Kidney tubule cell (primary cell): Measurements from ENCODE around the gene AP1G2.
"Not testable (repeated sequence)": the region's sequence is repeated elsewhere in the genome, so short reads cannot be mapped to it uniquely, and the experiment has no call there.

Source experiments
- DNase-seq: peaks from one replicate; pipeline ENCODE4 v3.0.0-alpha.2; 2018; ENCODE audit warnings: low spot score

AP1G2 gene

DNA sequence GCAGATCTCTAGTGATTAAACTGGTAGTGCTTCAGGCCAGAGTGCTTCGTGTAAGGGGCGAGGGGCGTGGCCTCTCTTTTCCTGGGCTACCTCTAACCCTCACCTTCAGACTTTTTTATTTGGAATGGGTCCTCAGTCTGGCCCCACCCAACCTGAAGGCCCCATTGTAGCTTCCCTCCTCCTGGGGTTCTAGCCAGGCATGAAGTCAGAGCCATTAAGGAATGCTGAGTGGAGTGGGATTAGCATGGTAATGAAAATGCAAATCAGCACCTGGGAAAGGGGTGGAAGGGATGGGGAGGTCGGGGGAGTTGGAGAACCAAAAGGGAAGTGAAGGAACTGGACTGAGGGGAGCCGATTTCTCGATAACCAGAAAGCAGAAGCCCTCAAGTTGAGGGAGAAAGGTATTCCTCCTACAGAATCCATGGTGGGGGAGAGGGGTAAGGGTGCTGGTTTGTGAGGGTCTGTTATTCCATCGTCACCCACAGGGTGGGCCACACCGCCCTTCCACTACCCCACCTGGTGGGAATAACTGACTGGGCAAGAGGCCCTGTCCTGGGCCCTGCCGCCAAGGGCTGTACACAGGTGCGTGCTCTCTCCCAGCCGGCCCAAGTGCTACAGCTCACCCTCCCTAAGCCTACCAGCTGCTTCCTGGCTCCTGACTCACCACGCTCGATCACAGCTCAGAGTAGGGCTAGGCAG lies 30.1 kb downstream of the AP1G2 start:
- peak; percentile 54 for DNase-seq

DNA sequence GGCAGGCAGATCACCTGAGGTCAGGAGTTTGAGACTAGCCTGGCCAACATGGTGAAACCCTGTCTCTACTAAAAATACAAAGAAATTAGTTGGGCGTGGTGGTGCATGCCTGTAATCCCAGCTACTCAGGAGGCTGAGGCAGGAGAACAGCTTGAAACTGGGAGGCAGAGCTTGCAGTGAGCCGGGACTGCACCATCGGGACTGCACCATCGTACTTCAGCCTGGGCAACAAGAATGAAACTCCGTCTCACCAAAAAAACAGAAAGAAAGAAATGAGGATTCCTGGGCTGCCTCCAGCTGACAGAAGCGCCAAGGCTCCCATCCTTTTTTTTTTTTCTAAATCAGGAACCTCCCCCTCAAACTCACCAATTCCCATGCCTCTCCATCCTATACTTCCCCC lies 30.7 kb downstream of the AP1G2 start:
- not testable (repeated sequence) for DNase-seq

DNA sequence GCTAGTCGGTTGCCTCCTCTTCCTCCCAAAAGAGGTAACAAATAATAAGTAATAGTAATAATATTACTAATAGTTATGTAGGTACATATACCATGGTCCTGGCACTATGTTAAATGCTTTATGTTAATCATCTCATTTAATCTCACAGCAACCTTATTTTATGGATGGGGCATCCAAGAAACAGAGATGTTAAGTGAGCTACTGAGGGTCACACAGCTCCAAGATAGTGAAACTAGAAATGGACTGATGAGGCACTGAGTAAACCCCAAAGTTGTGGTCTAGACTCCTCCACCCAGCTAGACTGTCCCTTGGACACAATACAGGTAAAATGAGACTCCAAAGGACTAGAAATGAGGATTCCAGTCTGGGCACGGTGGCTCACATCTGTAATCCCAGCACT lies 31.1 kb downstream of the AP1G2 start:
- DNase-seq: no peak

DNA sequence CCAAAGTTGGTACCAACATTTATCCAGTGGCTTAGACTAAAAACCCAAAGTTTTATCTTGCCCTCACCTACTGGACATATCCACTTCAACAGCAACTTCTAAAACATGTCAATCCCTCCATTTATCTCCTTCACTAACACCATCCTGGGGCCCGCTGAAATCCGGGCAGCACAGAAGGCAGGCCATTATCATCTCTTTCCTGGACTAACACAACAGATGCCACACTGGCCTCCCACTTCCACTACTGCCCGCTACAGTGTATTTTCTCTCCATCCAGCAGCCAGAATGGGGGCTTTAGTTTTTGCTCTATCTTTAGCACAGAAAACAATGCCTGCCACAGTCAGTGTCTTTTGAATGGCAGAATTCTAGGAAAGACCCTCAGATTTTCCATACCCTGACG lies 31.6 kb downstream of the AP1G2 start:
- DNase-seq: no peak

DNA sequence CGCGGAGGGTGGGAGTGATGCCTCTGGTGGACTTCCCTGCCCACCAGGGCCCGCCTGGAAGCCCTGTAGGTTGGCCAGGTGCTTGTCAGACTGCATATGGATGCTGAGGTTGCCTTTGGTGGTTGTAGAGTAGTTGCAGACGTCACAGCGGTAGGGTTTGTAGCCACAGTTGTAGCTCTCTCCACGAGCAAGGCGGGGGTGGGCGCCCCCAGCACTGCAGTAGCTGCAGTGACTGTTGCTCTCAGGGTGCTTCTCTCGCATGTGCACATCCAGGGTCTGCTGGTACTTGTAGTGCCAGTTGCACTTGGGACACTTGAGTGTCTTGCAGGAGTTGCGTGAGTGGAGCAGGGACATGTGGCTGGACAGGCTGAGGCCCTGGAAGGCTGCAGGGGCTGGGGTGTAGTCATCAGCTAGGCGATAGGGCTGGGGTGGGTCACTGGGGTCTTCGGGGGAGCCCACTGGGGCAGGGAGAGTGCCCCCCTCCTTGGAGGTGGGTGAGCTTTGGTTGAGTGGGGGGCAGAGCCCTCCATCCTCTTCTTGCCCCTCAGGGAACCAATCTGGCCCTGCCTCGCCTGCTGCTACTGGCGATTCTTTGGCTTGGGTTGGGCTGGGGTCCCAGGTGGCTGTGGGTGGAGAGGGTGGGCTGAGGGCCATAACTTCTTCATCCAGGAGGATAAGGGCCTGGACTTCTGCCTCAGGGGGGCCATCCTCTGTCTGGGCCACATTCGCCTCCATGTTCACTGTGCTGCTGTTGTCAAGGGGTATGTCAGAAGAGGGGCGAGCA lies 33.7 kb downstream of the AP1G2 start:
- no peak for DNase-seq

DNA sequence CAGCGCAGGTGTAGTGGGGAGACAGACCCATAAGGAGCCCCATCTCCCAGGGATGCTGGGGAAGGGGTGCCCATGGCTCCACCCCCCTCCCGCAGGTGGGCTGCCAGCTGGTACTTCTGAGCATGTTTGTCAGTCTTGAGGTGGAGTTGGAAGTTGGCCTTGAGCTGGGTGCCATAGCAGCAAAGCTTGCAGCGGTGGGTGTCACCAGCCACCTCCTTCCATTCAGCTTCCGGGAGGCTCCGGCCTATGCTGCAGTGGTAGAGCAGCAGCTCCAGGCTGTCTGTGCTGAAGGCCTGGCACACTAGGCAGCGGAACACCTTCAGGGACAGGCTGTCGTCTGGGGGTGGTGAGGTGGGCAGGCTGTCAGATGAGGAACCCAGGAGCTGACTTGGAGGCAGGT lies 34.9 kb downstream of the AP1G2 start:
- DNase-seq: no peak

DNA sequence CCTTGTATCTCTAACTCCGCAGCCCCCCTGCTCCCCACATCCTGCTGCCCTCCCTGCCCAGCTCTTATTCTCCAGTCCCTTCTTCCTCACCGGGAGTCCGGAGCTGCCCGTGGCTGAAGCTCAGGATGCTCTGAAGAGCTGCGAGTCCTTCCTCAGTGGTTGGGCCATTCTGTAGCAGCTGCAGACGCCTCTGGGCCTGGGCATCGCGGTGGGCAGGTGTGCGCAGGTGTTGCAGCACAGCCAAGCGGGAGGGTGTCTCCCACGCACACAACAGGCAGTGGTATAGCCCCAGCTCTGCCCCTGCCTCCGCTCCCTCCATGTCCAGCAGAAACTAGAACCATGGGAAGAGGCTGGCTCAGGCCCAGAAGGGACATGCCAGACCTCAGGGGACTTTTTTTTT lies 36.2 kb downstream of the AP1G2 start:
- no peak for DNase-seq

DNA sequence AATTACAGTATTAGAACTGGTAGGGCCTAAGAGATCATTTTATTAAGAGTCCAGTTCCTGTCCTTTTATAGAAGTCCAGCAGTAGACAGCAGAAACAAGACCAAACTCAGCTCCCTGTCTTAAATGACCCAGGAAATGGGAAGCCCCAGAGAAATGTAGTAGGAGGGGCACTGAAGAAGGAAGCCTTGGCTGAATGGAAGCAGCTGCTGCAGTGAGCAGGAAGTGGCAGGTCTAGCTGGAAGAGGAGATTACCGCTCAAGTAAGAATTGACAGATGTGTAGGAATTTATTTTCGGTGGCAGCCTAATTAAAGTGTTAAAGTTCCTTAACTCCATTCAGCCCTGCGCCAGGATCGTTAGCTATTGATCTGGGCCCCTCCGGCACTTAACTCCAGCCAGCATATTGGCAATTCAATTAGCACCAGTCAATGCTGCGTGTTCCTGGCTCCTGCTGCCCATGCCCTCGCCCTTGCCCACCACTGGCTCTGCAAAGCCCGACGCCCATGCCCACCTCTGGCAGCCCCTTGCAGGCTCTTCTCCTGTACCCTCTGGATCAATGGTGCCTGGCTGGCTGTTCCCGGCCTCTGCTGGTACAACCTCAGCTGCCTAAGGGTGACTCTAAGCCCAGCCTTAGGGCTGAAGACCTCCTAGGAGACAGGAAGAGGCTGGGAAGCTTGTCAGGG lies 37.1 kb downstream of the AP1G2 start:
- DNase-seq: no peak

DNA sequence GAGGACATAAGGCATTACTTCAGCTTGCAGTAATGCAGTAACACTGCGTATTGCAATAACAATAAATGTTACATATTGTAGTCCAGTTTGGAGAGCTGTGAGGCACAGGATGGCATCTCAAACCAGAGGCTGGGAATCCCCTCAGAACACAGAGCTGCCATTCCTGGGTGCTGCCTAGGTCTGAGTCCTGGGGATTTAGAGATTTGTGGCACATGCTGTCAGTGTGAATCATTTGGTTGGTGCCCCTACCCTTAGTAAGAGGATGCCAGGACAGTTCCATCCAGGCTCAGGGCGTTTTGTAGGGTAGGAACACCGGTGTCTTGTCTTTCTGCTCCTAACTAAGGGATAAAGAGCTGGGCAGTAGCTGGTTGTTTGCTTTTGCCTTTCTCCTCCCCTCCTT lies 38.6 kb downstream of the AP1G2 start:
- DNase-seq: no peak

DNA sequence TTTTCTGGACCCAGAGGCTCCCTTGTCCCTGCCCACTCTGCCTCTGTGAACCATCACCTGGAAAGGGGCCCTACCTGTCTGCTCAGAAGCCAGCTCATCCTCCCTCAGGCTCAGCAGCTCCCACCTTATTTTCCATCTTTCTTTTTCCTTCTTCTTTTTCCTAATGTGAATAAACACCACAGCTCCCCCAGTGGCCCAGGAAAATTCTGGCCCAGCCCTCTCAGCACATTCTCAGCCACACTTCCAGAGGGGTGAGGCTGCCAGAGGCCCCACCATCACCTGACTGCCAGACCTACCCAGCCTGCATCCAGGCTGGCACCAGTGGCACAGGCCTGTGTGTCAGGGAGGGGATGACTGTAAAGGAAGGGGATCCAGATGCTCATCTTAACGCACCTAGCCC lies 39.0 kb downstream of the AP1G2 start:
- no peak for DNase-seq

DNA sequence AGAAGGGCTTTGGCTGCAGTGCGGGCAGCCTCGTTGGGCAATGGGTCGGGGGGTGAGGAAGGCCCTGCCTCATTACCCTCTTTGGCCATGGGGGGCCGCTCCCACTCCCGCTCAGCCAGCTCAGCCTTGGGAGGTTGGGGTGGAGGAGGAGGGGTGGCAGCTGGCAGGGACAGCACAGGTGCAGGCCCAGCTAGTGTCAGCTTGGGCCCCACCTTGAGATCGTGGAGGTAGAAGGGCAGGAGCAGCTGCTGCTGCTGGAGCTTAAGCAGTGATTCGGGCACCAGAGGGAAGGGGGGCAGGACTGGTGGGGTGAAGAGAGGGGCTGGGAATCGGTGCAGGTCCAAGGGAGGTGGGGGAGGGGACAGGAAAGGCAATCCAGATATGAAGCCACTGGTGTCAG lies 42.0 kb downstream of the AP1G2 start:
- no peak for DNase-seq

DNA sequence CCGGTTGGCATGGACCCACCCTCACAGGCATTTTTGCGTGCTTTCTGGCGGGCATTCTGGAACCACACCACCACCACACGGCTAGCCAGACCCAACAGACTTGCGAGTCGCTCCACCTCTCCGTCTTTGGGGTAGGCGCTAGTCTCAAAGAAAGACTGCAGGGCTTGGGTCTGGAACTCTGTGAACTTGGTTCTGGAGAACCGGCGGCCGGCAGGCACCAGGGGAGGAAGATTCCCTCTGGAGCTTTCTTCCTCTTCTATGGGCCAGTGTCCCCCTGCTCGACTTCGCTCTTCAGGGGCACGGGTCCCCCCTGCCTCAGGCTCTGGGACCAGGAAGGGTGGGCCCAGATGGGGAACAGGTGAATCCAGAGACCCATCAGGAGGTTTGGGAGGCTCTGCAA lies 42.6 kb downstream of the AP1G2 start:
- no peak for DNase-seq

DNA sequence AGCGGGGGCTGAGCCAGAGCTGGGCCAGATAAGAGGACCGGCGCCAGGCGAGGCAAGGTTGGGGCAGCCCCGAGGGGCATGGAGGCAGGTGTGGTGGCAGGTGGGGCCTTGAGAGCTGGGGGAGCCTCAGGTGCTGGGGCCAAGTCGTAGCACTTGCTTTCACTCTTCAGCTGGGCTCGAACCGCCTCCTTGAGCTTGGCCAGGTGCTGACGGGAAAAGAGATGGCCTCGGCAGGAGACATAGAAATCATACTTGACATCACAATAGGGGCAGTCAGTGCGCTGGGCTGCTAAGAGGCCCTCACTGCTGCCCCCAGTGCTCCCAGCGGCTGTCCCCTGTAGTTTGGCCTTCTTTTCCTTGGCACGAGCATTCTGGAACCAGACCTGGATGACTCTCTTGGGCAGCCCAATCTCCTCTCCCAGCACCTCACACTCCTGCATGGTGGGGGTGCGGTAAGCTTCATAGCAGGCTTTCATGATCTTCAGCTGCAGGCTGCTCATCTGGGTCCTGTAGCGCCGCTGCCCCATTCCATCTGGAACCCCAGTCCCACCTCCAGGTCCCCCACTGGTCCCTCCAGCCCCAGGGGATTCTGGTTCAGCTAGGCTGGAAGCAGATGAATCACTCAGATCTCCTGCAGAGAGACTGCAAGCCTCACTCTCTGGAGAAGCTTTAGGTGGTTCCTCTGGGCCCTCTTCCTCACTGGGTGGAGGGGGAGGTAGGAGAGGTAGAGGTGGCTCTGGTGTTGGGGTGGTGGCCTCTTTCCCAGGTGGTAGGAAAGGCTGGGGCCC lies 44.2 kb downstream of the AP1G2 start:
- no peak for DNase-seq

DNA sequence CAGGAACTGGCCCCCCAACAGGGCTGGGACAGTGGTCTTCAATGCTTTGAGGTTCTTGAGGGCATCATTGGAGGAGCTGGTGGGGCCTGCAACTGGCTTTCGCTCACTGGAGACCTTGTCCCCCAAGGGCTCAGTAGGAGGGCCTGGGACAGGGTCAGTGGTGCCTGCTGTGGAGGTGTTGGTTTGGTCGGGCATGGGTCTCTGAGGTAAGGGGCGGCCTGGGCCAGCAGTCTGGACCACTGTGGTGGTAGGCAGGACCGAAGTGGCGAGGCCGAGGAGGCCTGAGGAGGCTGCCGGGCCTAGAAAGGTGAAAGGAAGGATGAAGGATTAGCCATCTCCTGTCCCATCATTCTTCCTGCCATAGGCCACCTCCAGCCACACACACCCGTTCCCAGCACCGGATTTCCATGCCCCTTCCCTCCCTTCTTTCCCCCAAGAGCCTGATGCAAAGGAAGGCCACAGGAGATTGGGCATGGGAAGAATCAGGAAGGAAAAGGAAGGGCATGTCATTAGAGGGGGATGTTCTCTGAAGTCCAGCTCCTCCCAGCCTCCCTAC lies 44.9 kb downstream of the AP1G2 start:
- DNase-seq: no peak

DNA sequence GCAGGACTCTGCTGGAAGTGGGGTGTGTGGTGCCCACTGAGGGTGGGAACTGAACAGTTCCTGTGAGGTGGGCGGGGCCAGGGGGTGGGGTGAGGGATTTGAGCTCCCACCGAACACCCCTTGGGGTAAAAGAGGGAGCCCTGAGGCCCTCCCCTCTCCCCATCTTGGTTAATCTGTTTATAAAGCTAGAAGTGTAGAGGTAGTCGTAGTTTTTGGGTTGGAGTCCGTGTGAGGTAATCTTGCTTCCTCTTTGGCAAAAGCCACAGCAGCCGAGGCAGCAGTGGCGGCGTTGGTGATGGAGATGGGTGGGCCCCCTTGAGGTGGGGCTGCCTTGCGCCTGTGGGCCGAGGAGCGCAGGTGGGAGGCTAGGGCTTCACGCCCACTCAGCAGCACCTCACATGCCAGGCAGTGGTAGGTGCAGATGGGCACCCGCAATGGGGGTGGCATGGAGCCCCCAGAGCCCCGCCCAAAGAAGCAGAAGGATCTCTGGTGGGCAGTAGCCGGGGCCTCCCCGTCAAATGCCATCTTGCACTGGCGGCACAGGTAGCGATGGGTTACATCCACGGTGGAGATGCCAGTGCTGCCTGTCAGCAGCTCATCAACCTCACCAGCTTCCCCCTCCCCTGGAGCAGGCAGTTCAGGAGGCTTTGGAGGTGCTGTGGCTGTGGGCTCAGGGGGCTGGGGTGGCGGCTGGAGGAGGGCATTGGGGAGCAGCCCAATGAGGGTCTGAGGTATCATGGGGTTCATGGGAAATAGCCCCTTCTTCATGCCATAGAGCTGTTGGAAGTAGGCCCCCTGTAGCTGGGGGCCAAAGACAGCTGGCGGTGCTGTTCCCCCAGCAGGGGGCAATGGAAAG lies 45.6 kb downstream of the AP1G2 start:
- no peak for DNase-seq

DNA sequence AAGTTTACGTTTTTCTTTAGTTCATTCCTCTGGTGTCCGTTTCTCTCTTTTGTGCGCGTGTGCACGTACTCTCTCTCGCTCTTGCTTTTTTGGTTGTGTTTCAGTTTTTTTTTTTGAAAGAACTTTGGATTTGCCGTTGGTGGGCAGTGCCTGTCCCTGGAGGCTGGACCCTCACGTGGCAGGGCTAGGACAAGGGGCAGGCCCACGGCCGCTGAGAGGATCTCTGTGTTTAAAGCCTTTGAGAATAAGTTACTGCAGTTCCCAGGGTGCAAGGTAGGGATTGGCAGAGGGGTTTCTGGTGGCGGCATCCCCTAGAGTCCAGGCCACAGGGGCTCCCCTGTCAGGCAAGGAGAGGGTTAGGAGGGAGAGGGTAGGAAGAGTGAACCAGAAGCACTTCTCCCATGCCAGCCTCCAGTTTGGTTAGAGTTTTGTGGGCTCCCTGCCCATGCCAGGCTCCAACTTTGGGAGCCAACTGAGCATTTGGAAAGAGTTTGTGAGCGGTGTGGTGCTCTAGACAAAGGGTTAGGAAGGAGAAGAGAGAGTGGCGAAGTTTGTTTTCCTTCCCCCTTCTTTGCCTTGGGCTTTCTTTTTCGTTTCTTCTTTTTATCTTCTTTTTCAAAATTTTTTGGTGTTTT lies 46.6 kb downstream of the AP1G2 start:
- no peak for DNase-seq

DNA sequence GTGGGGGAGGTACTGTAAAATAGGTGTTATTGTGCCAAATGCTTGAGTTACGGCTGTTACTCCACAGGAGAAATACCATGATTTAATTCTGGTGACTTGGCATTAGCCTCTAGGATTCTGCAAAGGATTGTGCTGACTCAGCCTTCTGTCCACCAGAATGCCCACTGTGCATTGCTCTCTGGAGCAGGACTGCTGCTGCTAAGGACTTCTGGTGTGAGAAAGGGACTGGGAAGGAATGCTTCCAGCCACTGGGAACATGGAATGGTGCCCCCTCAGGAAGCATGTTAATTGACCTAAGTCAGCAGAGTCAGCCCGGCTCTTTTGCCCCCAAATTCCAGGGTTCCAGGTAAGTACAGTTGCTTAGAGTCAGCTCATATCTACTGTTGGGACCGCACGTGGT lies 48.9 kb downstream of the AP1G2 start:
- no peak for DNase-seq

DNA sequence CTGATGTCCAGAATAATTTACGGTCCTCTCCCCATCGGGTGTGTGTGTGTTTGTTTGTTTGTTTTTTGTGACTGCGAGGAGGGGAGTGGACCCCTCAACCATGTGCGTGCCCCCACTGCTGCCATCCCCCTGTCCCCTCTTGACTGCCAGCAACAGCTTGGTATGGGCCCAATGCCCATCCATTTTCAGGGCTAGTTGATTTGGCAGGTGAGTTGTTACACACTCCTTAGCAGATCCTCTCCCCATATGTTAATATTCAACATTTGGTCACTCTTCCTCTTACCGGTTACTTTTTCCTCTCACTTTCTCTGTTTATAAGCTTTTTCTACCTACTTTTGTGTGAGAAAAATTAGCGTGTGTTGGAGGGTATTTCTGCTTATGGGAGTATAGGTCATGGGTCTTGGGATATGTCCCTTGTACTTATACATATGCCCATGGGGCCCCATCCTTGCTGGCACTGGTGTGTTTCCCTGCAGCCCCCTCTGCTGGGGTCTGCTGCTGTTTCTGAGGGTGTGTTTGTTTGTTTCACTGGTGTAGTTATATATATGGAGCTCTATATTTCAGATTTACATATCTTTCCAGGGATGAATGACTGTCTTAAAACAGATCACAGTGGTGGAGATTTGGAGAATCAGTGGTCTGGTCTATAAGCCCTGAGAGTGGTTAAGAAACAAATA lies 49.8 kb downstream of the AP1G2 start:
- DNase-seq: no peak

DNA sequence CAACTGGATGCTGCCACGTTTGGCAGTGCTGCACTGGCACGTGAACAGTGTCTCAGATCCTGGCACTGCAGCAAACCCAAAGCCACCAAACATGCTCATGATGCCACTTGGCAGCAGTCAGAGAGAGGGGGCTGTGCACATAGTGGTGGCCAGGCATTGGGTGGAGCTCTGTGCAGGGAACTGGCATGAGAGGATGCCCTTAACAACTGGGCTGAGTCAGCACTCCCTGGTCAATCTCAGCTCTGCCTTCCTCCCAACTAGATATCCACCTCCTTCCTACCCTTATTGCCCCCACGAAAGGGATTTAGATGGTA lies 53.0 kb downstream of the AP1G2 start:
- no peak for DNase-seq
